Adrenal gland (tissue), 12 donors: Measurements from ENCODE around the gene GSTA5. TPM values are rescaled to one million over a fixed set of nuclear protein-coding genes. Genes with fewer than 3 reads are reported as not detected.

ENCODE experiments used
- DNase-seq, 7 donors: peaks; one replicate each; pipeline ENCODE4 v3.0.0-alpha.2; 2019 to 2020
- H3K27ac ChIP-seq, 5 donors: fragments of 200-600 bp; sonication (generic) in 4 of 5; 1 replicate in 3 of 5; 2 replicates in 2 of 5; pipeline versions ENCODE4 v1.5.1 to v1.8.0; 2016 to 2020; ENCODE audit warnings: mild to moderate bottlenecking in 1 of 5
- H3K27me3 ChIP-seq: fragments of 200-600 bp; 2 replicates; pipeline ENCODE4 v1.8.0; 2021
- H3K36me3 ChIP-seq, 2 donors: fragments of 200-600 bp; replicated peaks in 1 of 2; 1 replicate in 1 of 2; 2 replicates in 1 of 2; pipeline versions ENCODE4 v1.5.1 to v1.8.0; 2018 to 2022
- H3K4me1 ChIP-seq, 2 donors: fragments of 200-600 bp; replicated peaks in 1 of 2; 1 replicate in 1 of 2; 2 replicates in 1 of 2; pipeline versions ENCODE4 v1.5.1 to v1.8.0; 2018 to 2021
- H3K4me3 ChIP-seq, 4 donors: fragments of 200-600 bp; sonication (generic) in 3 of 4; one replicate each; pipeline ENCODE4 v1.5.1; 2016 to 2018
- H3K9me3 ChIP-seq, 3 donors: fragments of 200-600 bp; sonication (generic) in 1 of 3; replicated peaks in 1 of 3; 1 replicate in 2 of 3; 2 replicates in 1 of 3; pipeline versions ENCODE4 v1.5.1 to v1.8.0; 2016 to 2021
- CTCF ChIP-seq, 6 experiments: fragments of 450-650 bp in 4 of 6; fragments of 200-600 bp in 2 of 6; sonication (generic) in 1 of 6; IDR thresholded peaks; 1 replicate in 5 of 6; 2 replicates in 1 of 6; pipeline versions ENCODE4 v1.5.1 to v1.8.0; 2016 to 2021; ENCODE audit warnings: antibody characterized with exemption in 6 of 6, mild to moderate bottlenecking in 2 of 6, moderate library complexity in 1 of 6
- POLR2A ChIP-seq, 2 donors: fragments of 450-650 bp; IDR thresholded peaks; one replicate each; pipeline ENCODE4 v1.6.1; 2017; ENCODE audit warnings: antibody characterized with exemption in 2 of 2, mild to moderate bottlenecking in 2 of 2, moderate library complexity in 1 of 2
- WGBS, 4 donors: extraction: QIAGEN DNeasy Blood & Tissue Kit in 2 of 4; methylation state at CpG; one replicate each; pipeline versions ENCODE4 v1.1.5 to v1.1.7; 2013 to 2017; 5-methylcytosine and 5-hydroxymethylcytosine counted together
- intact Hi-C, 2 donors: fragments of 100-400 bp; cut with DNase I; formaldehyde crosslinking; loops; one replicate each; pipeline versions ENCODE4 v1.14.1 to v1.15.0; 2022 to 2023
- polyA plus RNA-seq, 3 donors: library from polyadenylated mRNA; stranded (reverse); fragments of 200-250 nt in 2 of 3; fragments of 350-450 nt in 1 of 3; fragmentation: Illumina TruSeq in 1 of 3; extraction: RNeasy Lipid Tissue Mini Kit (QIAGEN cat#74804) in 1 of 3; gene quantifications; one replicate each; pipeline ENCODE4 v1.2.3, GENCODE V29; 2013 to 2014
- total RNA-seq, 9 donors: library from RNA; depleted of rRNA in 4 of 9; stranded (reverse); fragments of >200 nt in 4 of 9; fragments of 120-200 nt in 1 of 9; fragmentation: NEBNext Ultra II Directional in 1 of 9; extraction: Animal tissue kit (Norgen Biotek cat#: 25700) in 1 of 9; gene quantifications; one replicate each; pipeline versions ENCODE4 v1.1.0 to v1.2.4, GENCODE V29; 2013 to 2023
- donor health status: healthy with polysubstance abuse.
- donor health status: Bipolar disorder and iron deficiency.
- donor health status: DM: yes; HTN: yes; CAD: no.
- donor health status: DM: no; HTN: no; CAD: no.
- donor health status: DM: no; HTN: no; CAD: no.
- donor health status: DM: yes; HTN: yes; CAD: no.

The GSTA5 gene
- total and polyA plus RNA-seq, 12 donors = not detected

DNA sequence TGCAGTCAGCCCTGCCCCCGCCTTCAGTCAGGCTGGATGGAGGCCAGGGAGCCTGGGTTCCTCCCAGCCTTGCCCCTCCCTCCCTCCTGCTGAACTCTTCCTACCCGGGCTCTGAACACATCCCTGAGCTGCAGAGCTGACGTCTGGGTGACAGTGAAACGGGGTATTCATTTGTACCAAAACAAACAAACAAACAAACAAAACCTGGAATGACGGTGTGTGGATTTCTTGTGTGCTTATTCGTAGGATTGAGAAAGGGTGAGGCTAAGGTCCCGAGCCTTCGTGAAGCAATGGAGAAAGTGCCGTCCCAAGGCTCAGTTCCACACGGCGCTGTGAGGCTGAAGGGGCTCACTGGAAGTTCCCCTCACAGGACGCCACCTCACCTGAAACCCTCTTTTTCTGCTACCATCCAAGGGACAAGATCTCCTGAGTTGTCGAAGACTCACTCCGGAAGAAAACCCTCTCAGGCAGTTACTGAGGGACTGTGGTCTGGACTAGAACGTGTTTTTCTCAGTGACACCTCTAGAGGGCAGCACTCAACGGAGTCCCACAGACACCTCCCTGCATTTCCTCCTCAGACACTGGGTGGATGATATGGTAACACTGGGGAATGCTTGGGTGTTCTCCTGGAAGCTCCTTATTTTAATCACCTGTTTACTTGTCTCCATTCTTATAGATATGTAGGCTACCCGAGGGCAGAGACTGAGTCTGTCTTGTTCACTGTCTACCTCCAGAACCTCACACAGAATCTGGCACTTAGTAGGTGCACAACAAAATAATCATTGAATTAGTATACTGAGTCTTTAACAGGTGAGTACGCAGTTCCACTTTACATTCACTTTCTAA lies 41.6 kb upstream of the GSTA5 start:
- Histone ChIP-seq H3K9me3 (no peaks in the 10 kb centered on the region), H3K4me1 (peaks cover 0 to 8% of the 10 kb centered on the region in 2 donors), H3K4me3 (peak overlapping the region; percentile 29 to 64 (median 58)), H3K27ac (peak overlapping the region; percentile 48 to 92 (median 87)), H3K36me3 (no peaks in the 10 kb centered on the region), H3K27me3 (no peaks in the 10 kb centered on the region)
- TF ChIP-seq POLR2A (IDR thresholded peaks at IDR 0.05) = peak in 1 of 2 donors; percentile 59
- peak; percentile 70 to 88 (median 86) for TF ChIP-seq CTCF (IDR thresholded peaks at IDR 0.05)
- intact Hi-C loops = no loop called here
- WGBS, 4 donors = 7 to 22% (median 11%) methylated on average over 18 of the region's 18 CpGs
- peak; percentile 78 to 91 (median 83) for DNase-seq

- Histone ChIP-seq H3K9me3 (no peaks in the 10 kb centered on the region), H3K4me1 (peaks cover 0 to 8% of the 10 kb centered on the region in 2 donors), H3K27me3 (no peaks in the 10 kb centered on the region), H3K36me3 (no peaks in the 10 kb centered on the region), H3K4me3 (peak overlapping the region in 2 of 4 donors; percentile 62 to 64), H3K27ac (peak overlapping the region in 4 of 5 donors; percentile 87 to 92 (median 90))
- no peak for TF ChIP-seq POLR2A (IDR thresholded peaks at IDR 0.05)
- TF ChIP-seq CTCF (IDR thresholded peaks at IDR 0.05) = no peak
- intact Hi-C loops = no loop called here
- DNase-seq = no peak
- 33 to 59% (median 39%) methylated on average over 4 of the region's 4 CpGs for WGBS, 4 donors
Observed at GRCh38 chr6:52881662-52881995, 41.0 kb upstream of the GSTA5 start.

- TF ChIP-seq CTCF (IDR thresholded peaks at IDR 0.05) = no peak
- no peak for TF ChIP-seq POLR2A (IDR thresholded peaks at IDR 0.05)
- Histone ChIP-seq H3K4me1 (peaks cover 0 to 4% of the 10 kb centered on the region in 2 donors), H3K4me3 (no peak overlapping the region), H3K27me3 (no peaks in the 10 kb centered on the region), H3K27ac (no peak overlapping the region), H3K9me3 (no peaks in the 10 kb centered on the region), H3K36me3 (no peaks in the 10 kb centered on the region)
- no peak for DNase-seq
- intact Hi-C loops = loop anchor here in 1 of 2 donors (10.0 kb wide), 1 partner anchor 177 kb away; no protein-coding TSS in a partner anchor
- 78 to 87% (median 83%) methylated on average over 2 of the region's 2 CpGs for WGBS, 4 donors
Observed at GRCh38 chr6:52877786-52878185, 37.2 kb upstream of the GSTA5 start.

DNA sequence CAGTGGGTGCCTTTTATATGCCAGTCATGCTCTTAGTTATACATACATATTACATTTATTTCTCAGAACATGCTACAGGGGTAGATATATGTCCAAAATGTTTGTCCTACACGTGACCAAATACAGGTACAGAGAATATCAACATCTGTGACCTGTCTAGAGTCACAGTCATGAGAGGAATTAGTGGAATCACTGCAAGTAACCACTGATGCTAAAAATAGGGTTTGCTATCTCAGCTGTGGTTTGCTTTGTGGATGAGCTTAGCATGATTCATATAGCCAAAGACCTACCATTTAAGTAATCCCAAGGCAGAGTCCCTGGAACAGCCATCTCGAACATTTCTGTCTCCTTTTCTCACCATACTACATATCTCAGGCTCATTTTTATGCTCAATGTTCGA lies 36.6 kb upstream of the GSTA5 start:
- no peak overlapping the region for H3K27ac ChIP-seq
- intact Hi-C loops = loop anchor here in 1 of 2 donors (10.0 kb wide), 1 partner anchor 178 kb away; no protein-coding TSS in a partner anchor
- 60 to 83% (median 78%) methylated on average over 3 of the region's 3 CpGs for WGBS, 4 donors
- no peak overlapping the region for H3K4me3 ChIP-seq
- TF ChIP-seq CTCF (IDR thresholded peaks at IDR 0.05) (no peak), POLR2A (IDR thresholded peaks at IDR 0.05) (no peak)
- no peaks in the 10 kb centered on the region for H3K36me3 ChIP-seq
- H3K9me3 ChIP-seq = no peaks in the 10 kb centered on the region
- no peaks in the 10 kb centered on the region for H3K4me1 ChIP-seq
- H3K27me3 ChIP-seq = no peaks in the 10 kb centered on the region
- no peak for DNase-seq
